H1 (cell line): ENCODE results near the gene ZNF692. TPM values are rescaled to one million over a fixed set of nuclear protein-coding genes. Genes with fewer than 3 reads are reported as not detected.

Source experiments
- polyA plus RNA-seq, 7 experiments: library from polyadenylated mRNA; depleted of rRNA in 3 of 7; stranded (reverse) in 5 of 7; unstranded in 2 of 7; fragments of >200 nt in 5 of 7; fragments of 200-250 nt in 2 of 7; gene quantifications; 1 replicate in 5 of 7; 2 replicates in 1 of 7; 4 replicates in 1 of 7; pipeline versions ENCODE4 v1.2.1 to v1.2.3, GENCODE V29; 2011 to 2013; ENCODE audit warnings: missing spikeins in 2 of 7, mixed read lengths in 2 of 7
- total RNA-seq: library from RNA; stranded (reverse); fragmentation: NEBNext Ultra II Directional; extraction: Animal tissue kit (Norgen Biotek cat#: 25700); gene quantifications from 2 replicates; pipeline ENCODE4 v1.2.1, GENCODE V29; 2021
- TF ChIP-seq, protein P1 (sequence below), 3 experiments: IDR thresholded peaks; 1 replicate in 2 of 3; 2 replicates in 1 of 3; pipeline versions ENCODE4 v1.5.1 to v1.6.1; 2011; ENCODE audit warnings: low read length in 3 of 3, mild to moderate bottlenecking in 3 of 3, inconsistent platforms in 2 of 3, low read depth in 1 of 3, moderate library complexity in 1 of 3; ENCODE audit not compliant: insufficient read depth in 1 of 3; ENCODE audit errors: control extremely low read depth in 1 of 3

Gene ZNF692
- total and polyA plus RNA-seq, 2 of the 8 experiments (the other 6 are each of a cell fraction or from before 2014, with no cell fraction given): 38.4 to 52.3 TPM

DNA sequence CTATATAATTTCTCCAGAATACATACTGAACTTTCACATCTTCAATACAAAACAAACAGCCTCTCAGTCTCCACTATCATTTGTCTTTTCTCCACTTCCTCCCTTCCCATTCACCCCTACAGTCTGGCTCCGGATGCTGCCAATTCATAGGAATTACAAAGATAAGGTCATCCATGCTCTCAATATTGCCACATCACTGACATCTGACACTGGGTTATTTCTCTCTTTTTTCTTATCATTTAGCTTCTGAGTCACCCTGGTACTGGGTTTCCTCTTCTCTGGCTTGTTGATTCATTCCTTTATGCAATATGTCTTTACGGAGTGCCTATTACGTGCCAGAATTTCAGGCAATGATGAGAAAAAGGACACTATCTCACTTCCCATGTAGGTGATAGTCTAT, 30.0 kb downstream of the ZNF692 start (continued):
- TF ChIP-seq, protein P1, sequence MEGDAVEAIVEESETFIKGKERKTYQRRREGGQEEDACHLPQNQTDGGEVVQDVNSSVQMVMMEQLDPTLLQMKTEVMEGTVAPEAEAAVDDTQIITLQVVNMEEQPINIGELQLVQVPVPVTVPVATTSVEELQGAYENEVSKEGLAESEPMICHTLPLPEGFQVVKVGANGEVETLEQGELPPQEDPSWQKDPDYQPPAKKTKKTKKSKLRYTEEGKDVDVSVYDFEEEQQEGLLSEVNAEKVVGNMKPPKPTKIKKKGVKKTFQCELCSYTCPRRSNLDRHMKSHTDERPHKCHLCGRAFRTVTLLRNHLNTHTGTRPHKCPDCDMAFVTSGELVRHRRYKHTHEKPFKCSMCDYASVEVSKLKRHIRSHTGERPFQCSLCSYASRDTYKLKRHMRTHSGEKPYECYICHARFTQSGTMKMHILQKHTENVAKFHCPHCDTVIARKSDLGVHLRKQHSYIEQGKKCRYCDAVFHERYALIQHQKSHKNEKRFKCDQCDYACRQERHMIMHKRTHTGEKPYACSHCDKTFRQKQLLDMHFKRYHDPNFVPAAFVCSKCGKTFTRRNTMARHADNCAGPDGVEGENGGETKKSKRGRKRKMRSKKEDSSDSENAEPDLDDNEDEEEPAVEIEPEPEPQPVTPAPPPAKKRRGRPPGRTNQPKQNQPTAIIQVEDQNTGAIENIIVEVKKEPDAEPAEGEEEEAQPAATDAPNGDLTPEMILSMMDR (IDR thresholded peaks at IDR 0.05; ENCODE audit: control extremely low read depth in 1 of 3, insufficient read depth in 1 of 3, low read depth in 1 of 3, low read length in 3 of 3): no peak
